GM21447 (cell line): ENCODE results near the gene WDR33.

Experiments used
- ATAC-seq: cut with Tn5 transposase; IDR thresholded peaks from one replicate; pipeline ENCODE4 v1.9.1; 2021; ENCODE audit not compliant: unreplicated experiment

WDR33 gene

DNA sequence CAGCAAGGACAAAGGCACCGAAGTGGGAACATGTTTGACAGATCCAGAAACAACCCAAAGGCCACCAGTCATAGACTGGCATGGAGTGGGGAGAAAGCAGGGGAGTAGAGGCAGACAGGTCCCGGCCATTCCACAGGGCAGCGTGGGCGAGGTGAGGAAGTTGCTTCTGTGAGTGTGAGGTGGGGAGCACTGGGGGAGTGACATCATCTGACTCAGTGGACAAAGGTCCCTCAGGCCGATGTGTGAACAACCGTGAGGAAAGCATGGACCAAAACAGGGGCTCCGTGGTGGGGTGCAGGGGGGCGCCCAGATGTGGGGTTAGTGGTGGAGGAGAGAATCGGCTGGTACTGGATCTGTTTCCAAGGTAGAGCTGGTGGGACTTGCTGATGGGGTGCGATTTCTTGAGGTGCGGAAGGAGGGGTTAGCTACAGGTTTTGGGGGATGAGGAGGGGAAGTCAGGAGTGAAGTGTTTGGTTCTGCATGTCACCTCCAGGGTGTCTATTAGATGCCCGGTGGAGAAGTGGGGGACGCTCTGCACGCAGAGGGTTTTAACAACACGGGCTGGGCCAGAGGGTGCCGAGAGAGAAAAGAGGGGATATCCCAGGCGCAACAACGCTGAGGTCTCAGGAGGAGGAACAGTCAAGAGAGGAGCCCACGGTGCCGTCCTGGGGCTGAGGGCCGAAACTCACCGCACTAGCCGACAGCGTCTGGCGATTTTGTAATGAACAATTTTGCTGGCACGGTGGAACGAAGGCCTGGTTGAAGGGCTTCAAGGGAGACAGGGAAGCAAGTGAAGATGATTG lies 112.2 kb downstream of the WDR33 start:
- ATAC-seq, result no peak

DNA sequence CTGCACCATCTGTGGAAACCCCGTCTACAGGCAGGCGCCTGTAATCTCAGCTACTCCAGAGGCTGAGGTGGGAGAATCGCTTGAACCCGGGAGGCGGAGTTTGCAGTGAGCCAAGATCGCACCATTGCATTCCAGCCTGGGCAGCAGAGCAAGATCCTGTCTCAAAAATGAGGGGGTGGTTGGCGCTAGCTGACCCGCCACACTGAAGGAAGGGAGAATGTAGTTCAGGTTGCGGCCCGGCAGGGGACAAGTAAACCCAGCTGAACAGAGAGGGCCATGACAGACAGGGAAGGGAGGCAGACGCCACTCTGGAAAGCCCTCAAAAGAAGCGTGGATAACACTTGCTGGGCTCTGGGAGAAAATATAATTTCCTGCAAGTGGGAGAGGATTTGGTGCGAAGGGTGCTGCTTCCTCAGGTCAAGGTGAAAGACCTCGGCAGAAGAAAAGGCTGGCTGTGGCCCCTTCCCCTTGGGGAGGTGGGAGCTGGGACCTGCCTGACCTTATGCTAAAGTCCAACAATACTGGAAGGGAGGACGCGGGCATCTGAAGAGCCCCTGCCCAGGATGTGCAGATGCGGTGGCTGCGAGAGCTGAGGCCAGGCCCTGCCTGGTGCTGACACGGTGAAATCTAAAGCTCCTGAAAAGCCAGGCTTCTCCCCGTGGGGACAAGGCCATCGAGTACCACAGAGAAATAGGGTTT lies 113.3 kb downstream of the WDR33 start:
- no peak for ATAC-seq

DNA sequence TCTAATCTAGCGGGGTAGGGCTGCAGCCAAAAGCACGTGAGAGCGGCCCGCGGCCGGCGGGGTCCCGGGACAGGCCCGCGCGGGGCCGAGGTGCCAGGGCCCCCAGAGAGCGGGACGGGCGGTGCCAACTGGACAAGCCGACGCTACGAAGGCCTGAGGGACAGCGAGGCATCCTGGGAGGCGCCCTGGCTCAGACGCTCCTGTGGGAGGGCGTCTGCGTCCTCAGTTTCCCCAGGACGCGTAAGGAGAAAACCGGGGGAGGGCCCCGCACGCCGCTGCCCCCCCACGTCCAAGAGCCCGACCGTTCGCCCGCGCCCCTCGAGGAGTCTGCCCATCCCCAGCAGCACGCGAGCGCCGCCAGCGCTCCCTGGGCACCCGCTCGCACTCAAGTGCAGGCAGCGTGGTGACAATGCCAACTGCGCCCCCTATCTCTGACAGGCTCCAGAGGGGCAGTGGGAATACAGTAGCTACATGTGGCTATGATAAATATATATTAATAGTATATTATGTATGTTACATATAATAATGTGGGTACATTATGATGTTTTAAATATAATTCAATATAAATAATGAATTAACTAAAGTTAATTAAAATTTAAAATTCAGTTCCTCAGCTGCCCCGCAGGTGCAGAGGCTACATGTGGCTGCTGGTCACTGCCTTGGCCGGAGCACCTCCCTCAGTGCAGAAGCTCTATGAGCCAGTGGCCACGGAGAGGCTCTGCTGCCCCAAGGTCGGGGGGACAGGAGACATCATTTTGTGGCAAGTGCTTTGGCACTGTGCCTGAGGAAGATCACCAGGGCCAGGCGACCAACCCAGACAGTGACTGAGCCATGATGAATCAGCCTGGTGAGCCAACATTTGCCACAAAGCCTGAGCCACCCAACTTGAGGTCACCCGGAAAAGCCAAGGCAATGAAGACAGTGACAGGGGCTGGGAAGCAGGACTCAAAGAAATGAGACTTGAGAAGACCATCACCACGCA lies 115.2 kb downstream of the WDR33 start:
- ATAC-seq, result no peak

GRCh38 chr2:127694986-127695385 lies 116.0 kb downstream of the WDR33 start:
- ATAC-seq, result no peak

DNA sequence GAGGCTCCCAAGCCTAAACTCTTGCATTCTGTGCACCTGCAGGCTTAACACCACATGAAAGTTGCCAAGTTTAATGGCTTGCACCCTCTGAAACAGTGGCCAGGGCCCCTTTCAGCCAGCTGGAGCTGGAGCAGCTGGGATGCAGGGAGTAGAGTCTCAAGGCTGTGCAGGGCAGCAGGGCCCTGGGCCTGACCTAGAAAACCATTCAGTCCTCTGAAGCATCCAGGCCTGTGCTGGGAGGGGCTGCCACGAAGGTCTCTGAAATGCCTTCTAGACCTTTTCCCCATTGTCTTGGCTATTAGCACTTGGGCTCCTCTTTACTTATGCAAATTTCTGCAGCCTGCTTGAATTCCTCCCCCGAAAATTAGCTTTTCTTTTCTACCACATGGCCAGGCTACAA lies 120.3 kb downstream of the WDR33 start:
- ATAC-seq, result no peak

- no peak for ATAC-seq
These were observed 122.6 kb downstream of the WDR33 start for GRCh38 chr2:127688405-127688804.

DNA sequence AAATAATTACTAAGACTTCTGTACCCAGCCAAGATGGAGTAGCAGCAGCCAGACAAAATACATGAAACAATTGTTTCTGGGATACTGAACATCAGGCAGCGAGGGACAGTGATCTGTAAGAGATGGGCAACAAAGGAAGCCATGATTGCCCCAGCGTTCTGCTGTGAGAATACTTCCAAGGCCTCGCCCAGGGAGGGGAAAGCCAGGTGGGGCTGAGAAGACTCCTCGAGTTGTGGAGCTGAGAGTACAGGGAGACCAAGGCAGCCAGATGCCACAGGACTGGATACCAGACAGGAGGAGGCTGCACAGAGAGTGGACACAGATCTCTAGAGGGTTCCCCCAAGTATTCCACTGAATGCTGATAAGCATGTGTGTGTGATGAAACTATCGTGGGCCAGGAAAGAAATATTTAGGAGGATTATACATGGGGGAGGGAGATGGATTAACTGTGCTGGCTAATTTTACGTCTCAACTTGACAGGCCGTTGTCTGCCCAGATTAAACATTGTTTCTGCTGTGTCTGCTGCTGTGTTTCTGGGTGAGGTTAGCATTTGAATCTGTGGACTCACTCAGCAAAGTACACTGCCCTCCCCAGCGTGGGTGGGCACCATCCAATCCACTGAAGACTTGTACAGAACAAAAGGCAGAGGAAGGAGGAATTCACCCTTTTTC lies 125.4 kb downstream of the WDR33 start:
- ATAC-seq, result no peak

DNA sequence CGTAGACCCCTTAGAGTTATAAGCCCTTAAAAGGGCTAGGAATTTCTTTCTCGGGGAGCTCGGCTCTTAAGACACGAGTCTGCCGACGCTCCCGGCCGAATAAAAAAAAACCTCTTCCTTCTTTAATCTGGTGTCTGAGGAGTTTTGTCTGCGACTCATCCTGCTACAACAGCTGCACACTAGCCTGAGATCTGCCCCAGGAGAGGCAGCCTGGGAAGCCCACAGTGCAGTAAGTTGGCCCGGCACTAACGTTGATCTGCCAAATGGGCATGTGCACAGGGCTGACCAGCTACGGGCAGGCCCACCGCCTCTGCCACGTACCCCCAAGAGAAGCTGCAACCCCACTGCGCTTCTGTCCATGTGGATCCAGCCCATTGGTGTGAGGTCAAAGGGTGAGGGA lies 127.2 kb downstream of the WDR33 start:
- ATAC-seq, result no peak

DNA sequence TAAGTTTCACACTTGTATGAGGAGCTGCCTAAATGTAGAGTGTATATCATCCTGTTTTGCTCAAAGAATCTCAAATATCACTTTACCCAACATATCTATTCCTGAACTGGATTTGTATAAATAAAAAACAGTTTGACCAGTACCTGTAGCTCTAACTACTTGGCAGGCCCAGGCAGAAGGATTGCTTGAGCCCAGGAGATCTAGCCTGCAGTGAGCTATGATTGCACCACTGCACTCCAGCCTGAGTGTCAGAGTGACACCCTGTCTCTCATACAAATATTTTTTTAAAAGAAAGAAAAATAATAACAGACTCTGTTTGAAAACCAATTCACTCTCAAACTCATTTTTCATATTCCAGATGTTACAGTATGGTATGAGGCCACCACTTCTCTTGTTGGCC lies 127.9 kb downstream of the WDR33 start:
- ATAC-seq, result no peak

DNA sequence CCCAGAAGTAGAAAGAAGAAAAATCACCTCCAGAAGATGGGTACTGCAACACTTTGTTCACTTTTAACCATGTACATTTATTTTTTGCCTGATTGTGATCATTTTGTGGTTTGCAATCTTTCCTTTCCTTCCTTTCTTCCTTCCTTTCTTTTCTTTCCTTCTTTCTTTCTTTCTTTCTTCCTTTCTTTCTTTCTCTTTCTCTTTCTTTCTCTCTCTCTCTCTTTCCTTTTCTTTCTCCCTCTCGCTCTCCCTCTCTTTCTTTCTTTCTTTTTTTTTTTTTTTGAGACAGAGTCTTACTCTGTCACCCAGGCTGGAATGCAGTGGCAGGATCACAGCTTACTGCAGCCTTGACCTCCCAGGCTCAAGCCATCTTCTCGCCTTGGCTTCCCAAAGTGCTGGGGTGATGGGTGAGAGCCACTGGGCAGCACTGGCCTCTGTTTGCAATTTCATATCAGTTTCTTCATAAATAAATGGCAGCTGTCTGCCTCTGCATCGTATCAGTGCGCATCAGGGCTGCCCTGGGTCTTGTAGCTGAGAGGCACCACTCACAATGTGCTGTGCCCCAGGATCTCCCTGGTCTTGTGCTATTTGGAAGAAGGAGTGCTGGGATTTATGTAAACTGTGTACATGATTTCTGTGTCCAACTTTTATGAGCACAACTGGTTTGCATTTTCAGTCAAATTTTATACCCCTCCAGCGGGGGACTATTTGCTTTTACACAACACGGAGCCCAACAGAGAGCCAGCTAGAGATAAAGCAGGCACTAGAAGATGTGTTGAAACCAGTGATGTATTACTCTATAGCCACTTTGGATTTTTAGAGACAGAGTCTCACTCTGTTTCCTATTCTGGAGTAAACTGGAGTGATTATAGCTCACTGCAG lies 128.8 kb downstream of the WDR33 start:
- ATAC-seq, result no peak

- no peak for ATAC-seq
These were observed 129.6 kb downstream of the WDR33 start for GRCh38 chr2:127681288-127681804.

- ATAC-seq, result no peak
These were observed 130.2 kb downstream of the WDR33 start for GRCh38 chr2:127680706-127681287.

GRCh38 chr2:127679680-127680361 lies 131.2 kb downstream of the WDR33 start:
- ATAC-seq, result no peak

GRCh38 chr2:127678991-127679390 lies 132.0 kb downstream of the WDR33 start:
- no peak for ATAC-seq

- ATAC-seq, result no peak
These were observed 132.4 kb downstream of the WDR33 start for GRCh38 chr2:127678531-127678930.

GRCh38 chr2:127676906-127677305 lies 134.1 kb downstream of the WDR33 start:
- ATAC-seq, result no peak

GRCh38 chr2:127675331-127676261 lies 135.4 kb downstream of the WDR33 start, which contains the start of gene LIMS2:
Gene LIMS2 (minus strand): TSS chr2:127675530. CDS start chr2:127675024, 506 bp downstream.
- no peak for ATAC-seq
